Peyer's patch (tissue), 4 donors: ENCODE measurements around the gene SYK. TPM values are rescaled to one million over a fixed set of nuclear protein-coding genes. Genes with fewer than 3 reads are reported as not detected.
A peak's percentile ranks its signal among the peaks of the same experiment; 100 is the strongest.

Experiments used
- DNase-seq, 3 donors: peaks; one replicate each; pipeline ENCODE4 v3.0.0-alpha.2; 2017 to 2019
- H3K27ac ChIP-seq, 4 donors: fragments of 200-600 bp; sonication (generic); one replicate each; pipeline ENCODE4 v1.5.1; 2016 to 2019
- H3K27me3 ChIP-seq, 2 donors: fragments of 200-600 bp; sonication (generic); one replicate each; pipeline ENCODE4 v1.5.1; 2019
- H3K36me3 ChIP-seq, 3 donors: fragments of 200-600 bp; sonication (generic); one replicate each; pipeline ENCODE4 v1.5.1; 2016 to 2019
- H3K4me1 ChIP-seq, 4 donors: fragments of 200-600 bp; sonication (generic); one replicate each; pipeline ENCODE4 v1.5.1; 2016 to 2019
- H3K4me3 ChIP-seq, 4 donors: fragments of 200-600 bp; sonication (generic); 1 replicate in 3 of 4; 2 replicates in 1 of 4; pipeline ENCODE4 v1.5.1; 2016 to 2019; ENCODE audit warnings: mild to moderate bottlenecking in 1 of 4
- H3K9me3 ChIP-seq, 4 donors: fragments of 200-600 bp; sonication (generic); one replicate each; pipeline ENCODE4 v1.5.1; 2016 to 2019; ENCODE audit warnings: mild to moderate bottlenecking in 1 of 4
- CTCF ChIP-seq, 6 experiments: fragments of 450-650 bp in 4 of 6; fragments of 200-600 bp in 2 of 6; sonication (generic) in 1 of 6; IDR thresholded peaks; one replicate each; pipeline ENCODE4 v1.5.1; 2017 to 2019; ENCODE audit warnings: antibody characterized with exemption in 6 of 6, mild to moderate bottlenecking in 3 of 6, moderate library complexity in 1 of 6
- POLR2A ChIP-seq, 2 donors: fragments of 450-650 bp; IDR thresholded peaks; one replicate each; pipeline ENCODE4 v1.5.1; 2017; ENCODE audit warnings: antibody characterized with exemption in 2 of 2, mild to moderate bottlenecking in 2 of 2, moderate library complexity in 2 of 2
- total RNA-seq, 4 donors: library from RNA; depleted of rRNA; stranded (reverse); fragments of >200 nt; gene quantifications; one replicate each; pipeline ENCODE4 v1.1.0, GENCODE V29; 2016

Gene SYK
- total RNA-seq, 4 donors from 2014 or later: 48.7 to 81.7 (median 60.0) TPM

- peaks cover 0 to 30% (median 0%) of the 10 kb centered on the region in 3 donors for H3K36me3 ChIP-seq
- no peaks in the 10 kb centered on the region for H3K27me3 ChIP-seq
- DNase-seq: no peak
- H3K9me3 ChIP-seq: no peaks in the 10 kb centered on the region
- H3K27ac ChIP-seq: no peak overlapping the region
- TF ChIP-seq CTCF (IDR thresholded peaks at IDR 0.05): no peak
- TF ChIP-seq POLR2A (IDR thresholded peaks at IDR 0.05): no peak
- H3K4me1 ChIP-seq: peaks cover 0 to 5% (median 0%) of the 10 kb centered on the region in 4 donors
- H3K4me3 ChIP-seq: no peak overlapping the region
Measured at GRCh38 chr9:90843525-90843924, 41.9 kb downstream of the SYK start.

GRCh38 chr9:90844326-90844725 is 42.7 kb downstream of the SYK start:
- Histone ChIP-seq H3K4me1 (no peaks in the 10 kb centered on the region), H3K9me3 (no peaks in the 10 kb centered on the region), H3K36me3 (peaks cover 0 to 38% (median 0%) of the 10 kb centered on the region in 3 donors)

GRCh38 chr9:90846770-90847419 is 45.3 kb downstream of the SYK start:
- peaks cover 0 to 46% (median 0%) of the 10 kb centered on the region in 3 donors for H3K36me3 ChIP-seq
- peak in 1 of 3 donors; percentile 14 for DNase-seq

More at GRCh38 chr9:90844326-90844725, 42.7 kb downstream of the SYK start:
- no peak for DNase-seq
- Histone ChIP-seq H3K4me3 (no peak overlapping the region), H3K27ac (no peak overlapping the region), H3K27me3 (no peaks in the 10 kb centered on the region)
- TF ChIP-seq POLR2A (IDR thresholded peaks at IDR 0.05): no peak
- TF ChIP-seq CTCF (IDR thresholded peaks at IDR 0.05): no peak

GRCh38 chr9:90847971-90848370 is 46.4 kb downstream of the SYK start:
- H3K9me3 ChIP-seq: no peaks in the 10 kb centered on the region
- TF ChIP-seq CTCF (IDR thresholded peaks at IDR 0.05) (no peak), POLR2A (IDR thresholded peaks at IDR 0.05) (no peak)
- H3K27ac ChIP-seq: no peak overlapping the region
- no peak overlapping the region for H3K4me3 ChIP-seq
- H3K27me3 ChIP-seq: no peaks in the 10 kb centered on the region
- no peak for DNase-seq
- no peaks in the 10 kb centered on the region for H3K4me1 ChIP-seq
- peaks cover 0 to 51% (median 0%) of the 10 kb centered on the region in 3 donors for H3K36me3 ChIP-seq

More at GRCh38 chr9:90846770-90847419, 45.3 kb downstream of the SYK start:
- Histone ChIP-seq H3K4me1 (no peaks in the 10 kb centered on the region), H3K27ac (no peak overlapping the region), H3K4me3 (no peak overlapping the region), H3K9me3 (no peaks in the 10 kb centered on the region), H3K27me3 (no peaks in the 10 kb centered on the region)
- TF ChIP-seq CTCF (IDR thresholded peaks at IDR 0.05): no peak
- TF ChIP-seq POLR2A (IDR thresholded peaks at IDR 0.05): no peak

- Histone ChIP-seq H3K36me3 (peaks cover 0 to 52% (median 0%) of the 10 kb centered on the region in 3 donors), H3K9me3 (no peaks in the 10 kb centered on the region), H3K27ac (no peak overlapping the region), H3K4me1 (no peaks in the 10 kb centered on the region), H3K4me3 (no peak overlapping the region), H3K27me3 (no peaks in the 10 kb centered on the region)
- peak in 1 of 3 donors; percentile 17 for DNase-seq
- TF ChIP-seq POLR2A (IDR thresholded peaks at IDR 0.05): no peak
Measured at GRCh38 chr9:90848866-90849265, 47.2 kb downstream of the SYK start.

GRCh38 chr9:90851444-90851843 is 49.8 kb downstream of the SYK start:
- no peaks in the 10 kb centered on the region for H3K4me1 ChIP-seq
- H3K9me3 ChIP-seq: no peaks in the 10 kb centered on the region
- H3K36me3 ChIP-seq: peaks cover 0 to 42% (median 0%) of the 10 kb centered on the region in 3 donors
- DNase-seq: no peak
- H3K27me3 ChIP-seq: no peaks in the 10 kb centered on the region
- no peak for TF ChIP-seq POLR2A (IDR thresholded peaks at IDR 0.05)
- no peak overlapping the region for H3K27ac ChIP-seq
- no peak overlapping the region for H3K4me3 ChIP-seq
